Neural cell (in vitro differentiated cells): ENCODE results near the gene PYGO2.

ENCODE experiments used
- EP300 ChIP-seq: fragments of 450-650 bp; conservative IDR thresholded peaks from 2 replicates; pipeline ENCODE4 v1.6.1; 2014; ENCODE audit warnings: antibody characterized with exemption, mild to moderate bottlenecking, moderate library complexity; ENCODE audit not compliant: poor library complexity, severe bottlenecking
- EZH2 ChIP-seq: fragments of 200-600, 300-800 bp; shearing (Covaris generic), sonication (generic); IDR thresholded peaks from 2 replicates; pipeline ENCODE4 v1.6.1; 2014; ENCODE audit warnings: antibody characterized with exemption, low read length, borderline replicate concordance, mild to moderate bottlenecking; ENCODE audit not compliant: insufficient read depth, poor library complexity, severe bottlenecking
- MXI1 ChIP-seq: fragments of 450-650 bp; conservative IDR thresholded peaks from 2 replicates; pipeline ENCODE4 v1.6.1; 2014; ENCODE audit warnings: antibody characterized with exemption, mild to moderate bottlenecking; ENCODE audit not compliant: poor library complexity, severe bottlenecking
- POLR2AphosphoS5 ChIP-seq: IDR thresholded peaks from 2 replicates; pipeline ENCODE4 v1.6.1; 2012
- RAD21 ChIP-seq: fragments of 450-650 bp; conservative IDR thresholded peaks from 2 replicates; pipeline ENCODE4 v1.6.1; 2014; ENCODE audit warnings: antibody characterized with exemption, mild to moderate bottlenecking, moderate library complexity
- SMC3 ChIP-seq: fragments of 450-650 bp; conservative IDR thresholded peaks from 2 replicates; pipeline ENCODE4 v1.6.1; 2014; ENCODE audit warnings: antibody characterized with exemption, mild to moderate bottlenecking, moderate library complexity; ENCODE audit not compliant: poor library complexity
- TAF1 ChIP-seq: IDR thresholded peaks from 2 replicates; pipeline ENCODE4 v1.6.1; 2012; ENCODE audit warnings: low read depth
- TF ChIP-seq, protein P1 (sequence below): fragments of 450-650 bp; IDR thresholded peaks from 2 replicates; pipeline ENCODE4 v1.5.1; 2014; ENCODE audit warnings: antibody characterized with exemption, mild to moderate bottlenecking, moderate library complexity; ENCODE audit not compliant: poor library complexity, severe bottlenecking
- TF ChIP-seq, protein P2 (sequence below): IDR thresholded peaks from 2 replicates; pipeline ENCODE4 v1.6.1; 2012; ENCODE audit warnings: borderline replicate concordance

DNA sequence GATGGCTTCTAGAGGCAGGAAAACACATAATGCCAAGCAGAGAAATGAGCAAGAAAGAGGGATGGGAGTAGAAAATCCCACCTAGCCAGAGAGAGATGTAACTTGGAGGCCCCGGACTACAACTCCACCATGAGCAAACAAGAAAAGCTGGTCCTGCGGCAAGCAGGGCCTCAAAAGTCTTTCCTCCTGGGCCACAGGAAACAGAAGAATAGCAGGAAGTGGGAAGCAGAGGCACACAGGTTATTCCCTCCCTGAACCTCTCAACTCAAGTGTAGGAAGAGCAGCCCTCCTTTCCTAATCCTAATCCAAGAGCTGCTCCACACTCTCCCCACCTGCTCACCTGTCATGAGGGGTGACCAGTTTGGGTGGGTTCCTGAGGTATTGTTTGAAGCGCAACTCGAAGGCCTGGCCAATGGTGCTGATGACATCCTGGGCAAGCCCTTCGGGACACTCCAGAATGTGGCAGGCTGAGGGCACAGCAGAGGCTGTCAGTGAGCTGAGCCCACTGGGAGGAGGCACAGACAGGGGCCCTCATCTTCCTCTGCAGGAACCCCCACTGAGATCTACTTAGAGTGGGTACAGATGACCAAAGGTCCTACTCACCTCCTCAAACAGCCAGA is 5.9 kb upstream of the PYGO2 start:
- TF ChIP-seq EP300 (no peak), SMC3 (no peak), TAF1 (no peak), POLR2AphosphoS5 (no peak), RAD21 (no peak), EZH2 (no peak), MXI1 (no peak)
- TF ChIP-seq, protein P1, sequence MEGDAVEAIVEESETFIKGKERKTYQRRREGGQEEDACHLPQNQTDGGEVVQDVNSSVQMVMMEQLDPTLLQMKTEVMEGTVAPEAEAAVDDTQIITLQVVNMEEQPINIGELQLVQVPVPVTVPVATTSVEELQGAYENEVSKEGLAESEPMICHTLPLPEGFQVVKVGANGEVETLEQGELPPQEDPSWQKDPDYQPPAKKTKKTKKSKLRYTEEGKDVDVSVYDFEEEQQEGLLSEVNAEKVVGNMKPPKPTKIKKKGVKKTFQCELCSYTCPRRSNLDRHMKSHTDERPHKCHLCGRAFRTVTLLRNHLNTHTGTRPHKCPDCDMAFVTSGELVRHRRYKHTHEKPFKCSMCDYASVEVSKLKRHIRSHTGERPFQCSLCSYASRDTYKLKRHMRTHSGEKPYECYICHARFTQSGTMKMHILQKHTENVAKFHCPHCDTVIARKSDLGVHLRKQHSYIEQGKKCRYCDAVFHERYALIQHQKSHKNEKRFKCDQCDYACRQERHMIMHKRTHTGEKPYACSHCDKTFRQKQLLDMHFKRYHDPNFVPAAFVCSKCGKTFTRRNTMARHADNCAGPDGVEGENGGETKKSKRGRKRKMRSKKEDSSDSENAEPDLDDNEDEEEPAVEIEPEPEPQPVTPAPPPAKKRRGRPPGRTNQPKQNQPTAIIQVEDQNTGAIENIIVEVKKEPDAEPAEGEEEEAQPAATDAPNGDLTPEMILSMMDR: no peak
- TF ChIP-seq, protein P2, sequence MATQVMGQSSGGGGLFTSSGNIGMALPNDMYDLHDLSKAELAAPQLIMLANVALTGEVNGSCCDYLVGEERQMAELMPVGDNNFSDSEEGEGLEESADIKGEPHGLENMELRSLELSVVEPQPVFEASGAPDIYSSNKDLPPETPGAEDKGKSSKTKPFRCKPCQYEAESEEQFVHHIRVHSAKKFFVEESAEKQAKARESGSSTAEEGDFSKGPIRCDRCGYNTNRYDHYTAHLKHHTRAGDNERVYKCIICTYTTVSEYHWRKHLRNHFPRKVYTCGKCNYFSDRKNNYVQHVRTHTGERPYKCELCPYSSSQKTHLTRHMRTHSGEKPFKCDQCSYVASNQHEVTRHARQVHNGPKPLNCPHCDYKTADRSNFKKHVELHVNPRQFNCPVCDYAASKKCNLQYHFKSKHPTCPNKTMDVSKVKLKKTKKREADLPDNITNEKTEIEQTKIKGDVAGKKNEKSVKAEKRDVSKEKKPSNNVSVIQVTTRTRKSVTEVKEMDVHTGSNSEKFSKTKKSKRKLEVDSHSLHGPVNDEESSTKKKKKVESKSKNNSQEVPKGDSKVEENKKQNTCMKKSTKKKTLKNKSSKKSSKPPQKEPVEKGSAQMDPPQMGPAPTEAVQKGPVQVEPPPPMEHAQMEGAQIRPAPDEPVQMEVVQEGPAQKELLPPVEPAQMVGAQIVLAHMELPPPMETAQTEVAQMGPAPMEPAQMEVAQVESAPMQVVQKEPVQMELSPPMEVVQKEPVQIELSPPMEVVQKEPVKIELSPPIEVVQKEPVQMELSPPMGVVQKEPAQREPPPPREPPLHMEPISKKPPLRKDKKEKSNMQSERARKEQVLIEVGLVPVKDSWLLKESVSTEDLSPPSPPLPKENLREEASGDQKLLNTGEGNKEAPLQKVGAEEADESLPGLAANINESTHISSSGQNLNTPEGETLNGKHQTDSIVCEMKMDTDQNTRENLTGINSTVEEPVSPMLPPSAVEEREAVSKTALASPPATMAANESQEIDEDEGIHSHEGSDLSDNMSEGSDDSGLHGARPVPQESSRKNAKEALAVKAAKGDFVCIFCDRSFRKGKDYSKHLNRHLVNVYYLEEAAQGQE: no peak
